ENCODE results near the gene MYBBP1A. TPM values are rescaled to one million over a fixed set of nuclear protein-coding genes. Genes with fewer than 3 reads are reported as not detected.

The MYBBP1A gene
- total and polyA plus RNA-seq, 2 of the 8 experiments (the other 6 are each of a cell fraction or from before 2014, with no cell fraction given): 46.8 to 151 TPM

DNA sequence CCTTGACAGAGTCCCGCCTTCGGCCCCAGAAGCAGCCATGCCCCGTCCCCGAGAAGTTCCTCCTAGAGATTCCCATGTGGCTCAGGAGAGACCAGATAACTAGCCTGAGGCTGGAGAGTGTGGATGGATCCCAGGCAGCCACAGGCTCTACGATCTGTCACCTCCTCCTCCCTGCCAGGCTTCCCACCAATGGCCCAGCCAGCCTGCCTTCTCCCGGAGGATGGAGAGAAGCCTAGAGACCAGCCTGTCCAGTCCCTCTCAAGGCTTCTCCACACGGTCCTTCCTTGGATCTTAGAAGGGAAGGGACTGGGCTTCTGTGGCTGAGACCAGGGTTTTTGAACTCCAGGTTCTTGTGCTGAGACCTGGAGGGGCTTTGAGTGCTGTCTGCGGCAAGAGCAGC lies 27.5 kb upstream of the MYBBP1A start:
- Histone ChIP-seq H4K5ac (ENCODE audit: insufficient read length, low read depth, low read length) (no peak overlapping the region), H3K14ac (ENCODE audit: insufficient read length) (no peak overlapping the region), H3K4me3 (ENCODE audit: extremely low read depth in 1 of 4, insufficient read depth in 2 of 4, low read depth in 3 of 4, low read length in 4 of 4) (no peak overlapping the region), H2AFZ (ENCODE audit: low read length) (no peak overlapping the region), H2BK120ac (replicated peaks; ENCODE audit: low read depth, low read length) (no peak overlapping the region), H3K79me1 (ENCODE audit: low read depth, low read length) (no peaks in the 10 kb centered on the region), H3K9me3 (ENCODE audit: insufficient read depth in 2 of 2, low read depth in 1 of 2, low read length in 1 of 2) (no peaks in the 10 kb centered on the region), H3K9ac (replicated peaks in 1 of 4; ENCODE audit: extremely low read depth in 1 of 4, low read depth in 3 of 4, low read length in 3 of 4) (no peak overlapping the region), H2AK5ac (ENCODE audit: low read depth, low read length) (no peak overlapping the region; the same call in 1 of the 2 replicates), H2BK5ac (ENCODE audit: low read depth, low read length) (no peak overlapping the region), H2BK20ac (ENCODE audit: low read length) (no peak overlapping the region), H2BK12ac (ENCODE audit: low read depth, low read length) (no peak overlapping the region), H3K18ac (ENCODE audit: extremely low read depth, low read length) (no peak overlapping the region), H2BK15ac (ENCODE audit: low read length) (no peak overlapping the region), H3K36me3 (ENCODE audit: control insufficient read depth in 2 of 4, insufficient read depth in 4 of 4, low read length in 3 of 4) (no peaks in the 10 kb centered on the region), H3K4ac (replicated peaks; ENCODE audit: insufficient read length, low read depth, low read length) (no peak overlapping the region), H4K91ac (replicated peaks; ENCODE audit: insufficient read length, low read length) (no peak overlapping the region), H3K23ac (ENCODE audit: insufficient read length) (no peak overlapping the region), H3K79me2 (ENCODE audit: control insufficient read depth in 1 of 2, insufficient read depth in 2 of 2, low read length in 2 of 2) (no peaks in the 10 kb centered on the region), H3K27me3 (replicated peaks in 1 of 4; ENCODE audit: control insufficient read depth in 3 of 4, extremely low read depth in 1 of 4, insufficient read depth in 3 of 4, low read length in 3 of 4) (peaks cover 8 to 45% (median 38%) of the 10 kb centered on the region in 4 experiments), H4K20me1 (replicated peaks in 1 of 2; ENCODE audit: control insufficient read depth in 1 of 2, insufficient read depth in 2 of 2, low read length in 2 of 2) (peaks cover 0 to 1% of the 10 kb centered on the region in 2 experiments), H3K4me2 (ENCODE audit: insufficient read depth in 1 of 2, low read depth in 2 of 2, low read length in 2 of 2) (no peak overlapping the region; a peak in 1 of 4 replicates), H4K8ac (ENCODE audit: extremely low read depth, insufficient read depth, low read length) (no peak overlapping the region), H3K27ac (ENCODE audit: low read depth, low read length) (no peak overlapping the region), H3K23me2 (ENCODE audit: low read depth, low read length) (peaks cover 10% of the 10 kb centered on the region; the same call in 1 of the 2 replicates), H3K4me1 (replicated peaks in 1 of 4; ENCODE audit: control insufficient read depth in 3 of 4, insufficient read depth in 4 of 4, low read length in 3 of 4) (peaks cover 0 to 18% (median 13%) of the 10 kb centered on the region in 4 experiments; a peak in 6 of 7 replicates), H3K56ac (replicated peaks; ENCODE audit: insufficient read length, low read depth, low read length) (no peak overlapping the region)
- TF ChIP-seq CEBPB (IDR thresholded peaks at IDR 0.05; ENCODE audit: low read depth, low read length) (no peak), ZNF274 (IDR thresholded peaks at IDR 0.05; ENCODE audit: borderline replicate concordance, extremely low read depth, low read length) (no peak)
- FAIRE-seq (no peak), DNase-seq (ENCODE audit: low read depth in 1 of 2, low spot score in 2 of 2) (no peak)
- 72% methylated on average over 8 of the region's 8 CpGs; no CpG with 5 or more reads in 1 of the 2 experiments for WGBS, 2 experiments (ENCODE audit: extremely low coverage in 1 of 2, insufficient coverage in 1 of 2, insufficient read length in 1 of 2, insufficient replicate concordance in 2 of 2, low coverage in 1 of 2, low lambda C conversion rate in 2 of 2, missing lambda C conversion rate in 1 of 2)
- ChIA-PET POLR2A (ENCODE audit: partially characterized antibody) (no interaction called here), CTCF (ENCODE audit: partially characterized antibody) (interaction anchor here (1.2 to 8.8 kb wide), 5 partner anchors 13 to 50 kb away, joined by 4 to 114 read pairs (median 12); partner anchors contain the start of gene GGT6)
